ENCODE measurements around the gene NATD1.

DNA sequence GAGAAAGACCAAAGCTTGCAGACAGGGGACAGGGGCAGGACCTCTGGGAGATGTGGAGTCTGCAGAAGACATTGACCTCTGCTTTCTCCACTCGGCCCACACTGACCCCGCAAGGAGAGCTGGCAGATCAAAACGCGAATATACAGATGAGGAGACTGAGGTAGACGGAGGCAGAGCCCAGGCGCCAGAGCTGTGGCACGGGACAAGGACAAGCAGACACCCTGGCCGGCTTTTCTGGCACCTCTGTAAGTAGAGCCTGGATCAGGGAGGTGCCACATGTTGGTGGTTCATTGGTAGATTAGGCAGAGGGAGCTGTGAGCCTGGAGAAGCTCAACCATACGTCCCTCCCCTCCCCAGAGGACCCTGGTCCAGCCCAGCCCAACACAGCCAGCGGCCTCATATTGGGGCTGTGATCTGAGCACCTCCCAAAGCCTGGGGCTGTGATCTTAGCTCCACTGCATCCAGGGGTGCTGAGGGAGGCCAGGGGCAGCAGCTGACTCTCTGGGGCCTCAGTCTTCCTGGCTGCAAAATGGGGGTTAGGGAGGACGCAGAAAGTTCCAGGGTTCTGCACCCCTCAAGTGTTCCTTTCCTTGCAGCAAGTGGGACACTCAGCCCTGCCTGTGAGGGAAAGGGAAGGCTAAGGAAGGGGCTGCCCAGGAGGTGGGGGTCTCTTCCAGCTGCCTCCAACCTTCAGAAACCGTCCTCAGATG, 4.0 kb downstream of the NATD1 start:
- TF ChIP-seq HOXB13 (CRISPR knock-in tag; IDR thresholded peaks at IDR 0.05; ENCODE audit: low read depth) = no peak
- no peak for TF ChIP-seq CTCF (IDR thresholded peaks at IDR 0.05)
- TF ChIP-seq POLR2A (IDR thresholded peaks at IDR 0.05; ENCODE audit: low read length) = no peak; the same call in 1 of the 2 replicates
- no peak for TF ChIP-seq EP300 (IDR thresholded peaks at IDR 0.05)
- TF ChIP-seq, protein P1, sequence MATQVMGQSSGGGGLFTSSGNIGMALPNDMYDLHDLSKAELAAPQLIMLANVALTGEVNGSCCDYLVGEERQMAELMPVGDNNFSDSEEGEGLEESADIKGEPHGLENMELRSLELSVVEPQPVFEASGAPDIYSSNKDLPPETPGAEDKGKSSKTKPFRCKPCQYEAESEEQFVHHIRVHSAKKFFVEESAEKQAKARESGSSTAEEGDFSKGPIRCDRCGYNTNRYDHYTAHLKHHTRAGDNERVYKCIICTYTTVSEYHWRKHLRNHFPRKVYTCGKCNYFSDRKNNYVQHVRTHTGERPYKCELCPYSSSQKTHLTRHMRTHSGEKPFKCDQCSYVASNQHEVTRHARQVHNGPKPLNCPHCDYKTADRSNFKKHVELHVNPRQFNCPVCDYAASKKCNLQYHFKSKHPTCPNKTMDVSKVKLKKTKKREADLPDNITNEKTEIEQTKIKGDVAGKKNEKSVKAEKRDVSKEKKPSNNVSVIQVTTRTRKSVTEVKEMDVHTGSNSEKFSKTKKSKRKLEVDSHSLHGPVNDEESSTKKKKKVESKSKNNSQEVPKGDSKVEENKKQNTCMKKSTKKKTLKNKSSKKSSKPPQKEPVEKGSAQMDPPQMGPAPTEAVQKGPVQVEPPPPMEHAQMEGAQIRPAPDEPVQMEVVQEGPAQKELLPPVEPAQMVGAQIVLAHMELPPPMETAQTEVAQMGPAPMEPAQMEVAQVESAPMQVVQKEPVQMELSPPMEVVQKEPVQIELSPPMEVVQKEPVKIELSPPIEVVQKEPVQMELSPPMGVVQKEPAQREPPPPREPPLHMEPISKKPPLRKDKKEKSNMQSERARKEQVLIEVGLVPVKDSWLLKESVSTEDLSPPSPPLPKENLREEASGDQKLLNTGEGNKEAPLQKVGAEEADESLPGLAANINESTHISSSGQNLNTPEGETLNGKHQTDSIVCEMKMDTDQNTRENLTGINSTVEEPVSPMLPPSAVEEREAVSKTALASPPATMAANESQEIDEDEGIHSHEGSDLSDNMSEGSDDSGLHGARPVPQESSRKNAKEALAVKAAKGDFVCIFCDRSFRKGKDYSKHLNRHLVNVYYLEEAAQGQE (IDR thresholded peaks at IDR 0.05) = no peak
- TF ChIP-seq MAX (IDR thresholded peaks at IDR 0.05) = no peak

All from A549 (cell line).